Fibroblast of mammary gland (primary cell): ENCODE results near the gene UBC.

Source experiments
- DNase-seq: peaks from one replicate; pipeline ENCODE4 v3.0.0-alpha.2; 2010; ENCODE audit warnings: low read depth
- H3K4me3 ChIP-seq: 2 replicates; pipeline ENCODE4 v1.5.1; 2011; ENCODE audit warnings: low read depth, mild to moderate bottlenecking, low read length, moderate library complexity; ENCODE audit not compliant: control insufficient read depth
- CTCF ChIP-seq: conservative IDR thresholded peaks from 2 replicates; pipeline ENCODE4 v1.5.1; 2011; ENCODE audit warnings: low read depth, low read length, inconsistent platforms; ENCODE audit not compliant: control insufficient read depth, insufficient read depth

Gene UBC

GRCh38 chr12:124914392-124915238 is at the start of gene UBC:
Gene UBC, minus strand, starts transcription at chr12:124914650. Its CDS starts 879 bp downstream, at chr12:124913771.
- peak within 1 kb of the TSS; percentile 100 for H3K4me3 ChIP-seq
- no peak for TF ChIP-seq CTCF
- peak; percentile 90 for DNase-seq

GRCh38 chr12:124963211-124963610 is 48.8 kb upstream of the UBC start:
- DNase-seq = no peak
- no peak for TF ChIP-seq CTCF
- no peak overlapping the region for H3K4me3 ChIP-seq

GRCh38 chr12:124961055-124961454 is 46.6 kb upstream of the UBC start:
- no peak overlapping the region for H3K4me3 ChIP-seq
- no peak for TF ChIP-seq CTCF
- no peak for DNase-seq

- no peak for TF ChIP-seq CTCF
- DNase-seq = no peak
- no peak overlapping the region for H3K4me3 ChIP-seq
These were observed 42.1 kb upstream of the UBC start for GRCh38 chr12:124956571-124956970.

GRCh38 chr12:124954771-124955170 is 40.3 kb upstream of the UBC start:
- DNase-seq = no peak
- TF ChIP-seq CTCF = no peak
- H3K4me3 ChIP-seq = no peak overlapping the region

- TF ChIP-seq CTCF = no peak
- DNase-seq = no peak
- no peak overlapping the region for H3K4me3 ChIP-seq
These were observed 39.4 kb upstream of the UBC start for GRCh38 chr12:124953689-124954405.
